Activated CD8-positive, alpha-beta memory T cell treated with anti-CD3 and anti-CD28 coated beads, Interleukin-2, amount 10 ng/mL, durations not matched to agents 7 days and 5 days (primary cell): ENCODE data around the gene ABCA13. TPM values are rescaled to one million over a fixed set of nuclear protein-coding genes. Genes with fewer than 3 reads are reported as not detected.

Experiments
- ATAC-seq: fragments of 150-1000 bp; cut with Tn5 transposase; one replicate; pipeline ENCODE4 v1.10.0; 2021; ENCODE audit warnings: moderate library complexity
- CTCF ChIA-PET: fragments of 350-600 bp; sonication (Branson Sonifier 250); formaldehyde crosslinking; loops from one replicate; lab custom pipeline; 2021; ENCODE audit warnings: antibody characterized with exemption; lab: Charles Lee
- DNase-seq: peaks from one replicate; pipeline ENCODE4 v3.0.0-alpha.2; 2020
- H3K27ac Mint-ChIP-seq: one replicate; pipeline ENCODE4 v1.8.0; 2021; ENCODE audit warnings: mild to moderate bottlenecking, mixed read lengths
- H3K27me3 Mint-ChIP-seq: one replicate; pipeline ENCODE4 v1.8.0; 2021; ENCODE audit warnings: mixed read lengths
- H3K36me3 Mint-ChIP-seq: one replicate; pipeline ENCODE4 v1.8.0; 2021; ENCODE audit warnings: mild to moderate bottlenecking, mixed read lengths
- H3K4me1 Mint-ChIP-seq: one replicate; pipeline ENCODE4 v1.8.0; 2021; ENCODE audit warnings: mixed read lengths
- H3K4me3 Mint-ChIP-seq: one replicate; pipeline ENCODE4 v1.8.0; 2021; ENCODE audit warnings: mild to moderate bottlenecking, moderate library complexity, mixed read lengths
- H3K9me3 Mint-ChIP-seq: one replicate; pipeline ENCODE4 v1.8.0; 2022; ENCODE audit warnings: low read depth, mixed read lengths
- total RNA-seq, 2 experiments: library from RNA; stranded (reverse); gene quantifications; one replicate each; pipeline ENCODE4 v1.2.3, GENCODE V29; 2021

The ABCA13 gene
- total RNA-seq, 2 experiments from 2014 or later: 0.05 to 0.06 TPM

DNA sequence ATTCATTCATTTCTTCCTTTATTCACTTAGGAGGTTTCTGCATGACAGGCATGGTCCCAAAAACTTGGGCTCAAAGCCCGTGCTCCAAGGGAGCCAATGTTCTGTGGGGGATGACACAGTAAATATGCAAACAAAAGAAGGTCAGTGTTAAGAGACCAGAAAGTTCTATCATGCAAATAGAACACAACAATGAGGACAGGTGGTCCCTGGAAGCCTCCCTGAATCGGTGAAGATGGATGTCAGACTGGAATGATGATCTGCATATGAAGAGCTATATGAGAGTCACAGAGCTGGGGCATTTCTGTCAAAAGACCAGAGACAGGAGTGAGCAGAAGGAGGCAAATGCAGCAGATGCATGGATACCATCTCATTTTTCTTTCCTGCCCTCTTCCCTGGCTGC, 129.0 kb downstream of the ABCA13 start:
- Mint-ChIP-seq H3K9me3 (no peaks in the 10 kb centered on the region), H3K4me3 (no peak overlapping the region), H3K27me3 (peaks cover 9% of the 10 kb centered on the region), H3K27ac (no peak overlapping the region), H3K4me1 (peaks cover 15% of the 10 kb centered on the region), H3K36me3 (no peaks in the 10 kb centered on the region)
- DNase-seq: no peak
- CTCF ChIA-PET: interaction anchor here (1.3 kb wide), 1 partner anchor 27 kb away, joined by 5 read pairs; no protein-coding TSS in a partner anchor
- no peak for ATAC-seq

DNA sequence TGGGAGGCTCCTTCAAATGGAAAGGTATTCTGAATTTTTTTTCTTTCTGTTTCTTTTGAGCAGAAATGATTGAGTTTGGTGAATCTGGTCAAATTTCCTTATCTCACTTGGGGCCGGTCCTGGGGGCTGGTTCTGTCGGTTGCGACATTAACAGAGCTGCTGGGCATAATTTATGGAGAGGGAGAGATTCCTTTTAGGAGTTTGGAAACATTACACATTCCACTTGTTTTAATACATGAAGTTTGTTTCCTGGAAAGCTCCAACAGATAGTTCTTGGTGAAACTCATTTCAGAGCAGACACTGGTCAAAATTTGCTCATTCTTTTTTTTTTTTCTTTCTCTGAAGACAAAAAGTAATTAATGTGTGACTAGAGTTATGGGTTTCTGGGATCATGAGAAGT, 129.9 kb downstream of the ABCA13 start:
- CTCF ChIA-PET: no interaction called here
- Mint-ChIP-seq H3K27ac (no peak overlapping the region), H3K36me3 (no peaks in the 10 kb centered on the region), H3K4me3 (no peak overlapping the region), H3K27me3 (peaks cover 5% of the 10 kb centered on the region), H3K4me1 (peaks cover 15% of the 10 kb centered on the region), H3K9me3 (no peaks in the 10 kb centered on the region)
- ATAC-seq (no peak), DNase-seq (no peak)

DNA sequence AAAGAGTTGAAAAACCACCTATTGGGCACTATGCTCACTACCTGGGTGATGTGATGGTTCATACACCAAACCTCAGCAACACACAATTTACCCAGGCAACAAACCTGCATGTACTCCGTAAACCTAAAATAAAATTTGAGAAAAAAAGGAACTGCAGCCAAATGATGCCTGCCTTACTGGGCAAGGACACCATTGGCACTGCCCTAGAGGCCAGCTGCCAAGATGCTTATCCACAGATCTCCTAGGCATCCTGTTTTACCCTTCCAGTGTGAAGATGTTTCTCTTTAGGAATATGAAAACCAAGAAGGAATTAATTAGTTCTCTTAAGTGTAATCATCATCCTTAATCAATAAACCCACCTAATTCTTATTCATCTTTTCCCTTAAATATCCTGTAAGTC, 133.4 kb downstream of the ABCA13 start:
- H3K27me3 Mint-ChIP-seq: peaks cover 3% of the 10 kb centered on the region
- H3K9me3 Mint-ChIP-seq: no peaks in the 10 kb centered on the region
- no peak for DNase-seq
- H3K36me3 Mint-ChIP-seq: no peaks in the 10 kb centered on the region
- no peak overlapping the region for H3K4me3 Mint-ChIP-seq
- H3K4me1 Mint-ChIP-seq: peaks cover 2% of the 10 kb centered on the region
- CTCF ChIA-PET: no interaction called here
- no peak for ATAC-seq
- H3K27ac Mint-ChIP-seq: no peak overlapping the region

DNA sequence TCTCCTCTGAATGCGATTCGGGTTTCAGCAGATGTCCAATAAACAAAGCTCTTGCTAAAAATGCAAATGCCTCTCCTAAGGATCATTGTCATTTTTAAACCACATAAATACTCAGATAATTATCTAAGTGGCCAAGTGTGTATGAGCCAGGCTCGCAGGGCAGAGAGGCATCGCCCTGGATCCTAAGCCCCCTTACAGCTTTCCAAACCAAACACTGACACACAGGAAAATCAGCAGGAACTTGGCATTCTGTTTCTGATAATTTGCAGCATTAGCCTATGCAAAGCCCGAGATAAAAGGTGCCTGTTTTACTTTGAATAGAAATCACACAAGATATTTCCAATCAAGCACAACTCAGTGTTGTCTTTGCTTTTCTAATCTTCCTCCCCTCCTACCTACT, 134.4 kb downstream of the ABCA13 start:
- Mint-ChIP-seq H3K27me3 (peaks cover 3% of the 10 kb centered on the region), H3K4me3 (no peak overlapping the region), H3K4me1 (no peaks in the 10 kb centered on the region), H3K27ac (no peak overlapping the region), H3K9me3 (no peaks in the 10 kb centered on the region), H3K36me3 (no peaks in the 10 kb centered on the region)
- CTCF ChIA-PET: no interaction called here
- ATAC-seq: no peak
- no peak for DNase-seq

DNA sequence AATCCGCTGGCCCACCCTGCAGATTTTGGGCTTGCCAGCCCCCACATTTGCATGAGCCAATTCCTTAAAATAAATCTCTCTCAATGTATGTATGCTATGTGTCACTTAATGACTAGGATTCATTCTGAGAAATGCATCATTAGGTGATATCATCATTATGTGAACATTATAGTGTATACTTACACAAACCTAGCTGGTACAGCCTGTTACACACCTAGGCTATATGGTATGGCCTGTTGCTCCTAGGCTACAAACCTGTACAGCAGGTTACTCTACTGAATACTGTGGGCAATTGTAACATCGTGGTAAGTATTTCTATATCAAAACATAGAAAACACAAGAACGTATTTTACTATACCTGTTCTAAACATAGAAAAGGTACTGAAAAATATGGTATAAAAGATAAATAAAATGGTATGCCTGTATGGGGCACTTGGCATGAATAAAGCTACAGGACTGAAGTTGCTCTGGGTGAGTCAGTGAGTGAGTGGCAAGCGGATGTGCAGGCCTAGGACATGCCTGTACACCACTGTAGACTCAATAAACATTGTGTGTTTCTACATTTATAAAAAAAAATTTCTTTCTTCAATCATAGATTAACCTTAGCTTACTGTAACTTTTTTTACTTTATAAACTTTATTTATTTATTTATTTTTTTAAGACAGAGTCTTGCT, 135.9 kb downstream of the ABCA13 start:
- Mint-ChIP-seq H3K36me3 (no peaks in the 10 kb centered on the region), H3K9me3 (no peaks in the 10 kb centered on the region), H3K4me3 (no peak overlapping the region), H3K27ac (no peak overlapping the region), H3K4me1 (no peaks in the 10 kb centered on the region), H3K27me3 (no peaks in the 10 kb centered on the region)
- DNase-seq: no peak
- CTCF ChIA-PET: no interaction called here
- no peak for ATAC-seq

DNA sequence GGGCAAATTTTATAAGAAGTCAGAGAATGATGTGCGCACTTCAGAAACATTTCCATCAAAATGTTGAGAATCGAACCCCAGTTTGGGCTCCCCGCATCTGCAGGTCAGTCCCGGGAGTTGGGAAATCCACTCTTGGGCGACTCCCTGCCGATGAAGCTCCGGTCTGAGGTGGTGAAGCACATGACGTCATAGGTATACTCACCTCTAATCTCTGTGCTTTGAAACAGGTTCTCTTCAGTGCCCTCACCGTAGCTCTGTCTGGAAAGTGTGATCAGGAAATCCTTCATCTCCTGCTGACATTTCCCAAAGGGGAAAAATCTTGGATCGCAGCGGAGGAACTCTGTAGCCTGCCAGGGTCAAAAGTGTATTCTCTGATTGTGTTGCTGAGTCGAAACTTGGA, 138.5 kb downstream of the ABCA13 start:
- H3K4me3 Mint-ChIP-seq: no peak overlapping the region
- CTCF ChIA-PET: no interaction called here
- no peaks in the 10 kb centered on the region for H3K4me1 Mint-ChIP-seq
- H3K27ac Mint-ChIP-seq: no peak overlapping the region
- no peaks in the 10 kb centered on the region for H3K36me3 Mint-ChIP-seq
- DNase-seq (no peak), ATAC-seq (no peak)
- no peaks in the 10 kb centered on the region for H3K27me3 Mint-ChIP-seq
- H3K9me3 Mint-ChIP-seq: no peaks in the 10 kb centered on the region

DNA sequence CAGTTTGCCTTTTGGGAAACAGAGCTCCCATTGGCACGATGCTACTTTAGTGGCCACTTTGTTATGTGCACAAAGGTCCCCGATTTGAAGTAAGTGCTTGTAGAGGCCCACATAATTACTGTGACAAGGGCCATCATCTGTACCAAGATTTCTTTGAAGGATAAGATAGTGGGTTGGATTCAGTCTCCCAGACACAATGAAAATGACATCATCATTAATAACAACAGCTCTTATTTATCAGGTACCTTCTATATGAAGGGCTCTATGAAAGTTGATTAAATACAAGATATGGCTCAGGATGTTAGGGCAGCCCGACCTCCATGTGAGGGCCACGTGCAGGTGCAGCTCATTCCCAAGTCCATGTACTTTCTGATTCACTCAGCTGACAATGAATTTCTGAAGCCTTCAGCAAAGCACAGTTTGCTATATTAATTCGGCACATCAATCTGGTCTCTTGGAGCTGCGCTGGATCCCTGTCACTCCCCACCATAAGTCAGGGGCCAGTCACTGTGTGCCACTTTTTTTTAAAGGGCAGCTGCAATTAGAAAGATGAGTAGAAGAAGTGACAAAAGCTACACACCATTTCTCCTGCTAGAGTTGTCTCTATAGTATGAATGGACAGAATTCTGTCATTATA, 140.3 kb downstream of the ABCA13 start:
- CTCF ChIA-PET: no interaction called here
- ATAC-seq: no peak
- no peaks in the 10 kb centered on the region for H3K4me1 Mint-ChIP-seq
- no peaks in the 10 kb centered on the region for H3K27me3 Mint-ChIP-seq
- H3K36me3 Mint-ChIP-seq: no peaks in the 10 kb centered on the region
- DNase-seq: no peak
- no peaks in the 10 kb centered on the region for H3K9me3 Mint-ChIP-seq
- H3K27ac Mint-ChIP-seq: no peak overlapping the region
- no peak overlapping the region for H3K4me3 Mint-ChIP-seq

DNA sequence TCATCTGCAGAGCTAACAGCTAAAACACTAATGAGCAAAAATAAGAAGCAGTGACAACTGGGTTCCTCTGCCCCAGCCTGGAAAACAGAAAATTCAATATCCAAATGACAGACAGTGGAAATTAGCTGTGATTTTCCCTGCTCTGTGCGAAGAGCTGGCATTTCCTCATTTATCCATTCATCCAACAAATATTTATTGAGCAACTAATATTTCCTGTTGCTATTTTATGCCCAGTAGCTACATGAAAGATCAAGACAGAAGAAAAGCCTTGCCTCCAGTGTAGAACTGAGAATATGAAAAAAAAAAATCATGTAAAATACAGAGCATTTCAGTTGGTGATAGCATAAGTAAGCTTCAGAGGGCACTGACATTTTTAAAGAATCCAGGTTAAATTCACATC, 140.9 kb downstream of the ABCA13 start:
- no peaks in the 10 kb centered on the region for H3K9me3 Mint-ChIP-seq
- CTCF ChIA-PET: no interaction called here
- H3K27ac Mint-ChIP-seq: no peak overlapping the region
- no peak overlapping the region for H3K4me3 Mint-ChIP-seq
- ATAC-seq (no peak), DNase-seq (no peak)
- no peaks in the 10 kb centered on the region for H3K27me3 Mint-ChIP-seq
- no peaks in the 10 kb centered on the region for H3K36me3 Mint-ChIP-seq
- H3K4me1 Mint-ChIP-seq: no peaks in the 10 kb centered on the region

DNA sequence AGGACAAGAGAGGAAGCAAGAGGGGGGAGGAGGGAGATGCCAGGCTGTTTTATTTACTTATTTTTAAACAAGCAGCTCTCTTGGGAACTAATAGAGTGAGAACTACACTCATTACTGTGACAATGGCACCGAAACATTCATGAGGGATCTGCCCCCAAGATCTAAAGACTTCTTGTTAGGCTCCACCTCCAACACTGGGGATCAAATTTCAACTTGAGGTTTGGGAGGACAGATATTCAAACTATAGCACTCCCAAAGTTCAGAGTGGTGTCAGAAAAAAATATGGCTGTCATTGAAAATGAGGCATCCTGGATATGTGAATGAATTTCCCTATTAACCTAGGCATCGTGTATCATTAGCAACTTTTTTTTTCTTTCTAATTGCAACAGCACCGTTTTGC, 145.5 kb downstream of the ABCA13 start:
- H3K9me3 Mint-ChIP-seq: no peaks in the 10 kb centered on the region
- no peak for ATAC-seq
- no peak overlapping the region for H3K27ac Mint-ChIP-seq
- CTCF ChIA-PET: no interaction called here
- H3K4me3 Mint-ChIP-seq: no peak overlapping the region
- no peaks in the 10 kb centered on the region for H3K36me3 Mint-ChIP-seq
- no peaks in the 10 kb centered on the region for H3K27me3 Mint-ChIP-seq
- H3K4me1 Mint-ChIP-seq: no peaks in the 10 kb centered on the region
- DNase-seq: no peak

DNA sequence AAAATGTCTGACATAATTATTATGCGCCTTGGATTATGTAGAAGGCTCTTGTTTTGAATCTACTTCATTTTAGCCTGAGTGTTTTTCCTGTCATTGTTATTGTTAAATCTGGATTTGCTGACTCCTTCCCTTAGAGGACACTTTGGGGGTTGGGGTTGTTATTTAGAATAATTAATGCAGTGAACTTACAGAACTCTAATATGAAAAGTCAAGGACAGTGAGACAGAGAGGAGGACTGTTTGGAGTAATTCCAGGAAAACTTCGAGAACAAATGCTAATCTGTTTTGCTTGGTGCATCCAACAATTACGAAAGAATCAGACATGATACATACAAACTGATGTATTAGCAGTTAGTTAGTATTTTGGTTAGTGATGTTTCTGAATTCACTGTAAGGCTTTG, 146.1 kb downstream of the ABCA13 start:
- no peak overlapping the region for H3K4me3 Mint-ChIP-seq
- no peak overlapping the region for H3K27ac Mint-ChIP-seq
- no peaks in the 10 kb centered on the region for H3K4me1 Mint-ChIP-seq
- CTCF ChIA-PET: no interaction called here
- DNase-seq (no peak), ATAC-seq (no peak)
- no peaks in the 10 kb centered on the region for H3K9me3 Mint-ChIP-seq
- H3K27me3 Mint-ChIP-seq: no peaks in the 10 kb centered on the region
- no peaks in the 10 kb centered on the region for H3K36me3 Mint-ChIP-seq

DNA sequence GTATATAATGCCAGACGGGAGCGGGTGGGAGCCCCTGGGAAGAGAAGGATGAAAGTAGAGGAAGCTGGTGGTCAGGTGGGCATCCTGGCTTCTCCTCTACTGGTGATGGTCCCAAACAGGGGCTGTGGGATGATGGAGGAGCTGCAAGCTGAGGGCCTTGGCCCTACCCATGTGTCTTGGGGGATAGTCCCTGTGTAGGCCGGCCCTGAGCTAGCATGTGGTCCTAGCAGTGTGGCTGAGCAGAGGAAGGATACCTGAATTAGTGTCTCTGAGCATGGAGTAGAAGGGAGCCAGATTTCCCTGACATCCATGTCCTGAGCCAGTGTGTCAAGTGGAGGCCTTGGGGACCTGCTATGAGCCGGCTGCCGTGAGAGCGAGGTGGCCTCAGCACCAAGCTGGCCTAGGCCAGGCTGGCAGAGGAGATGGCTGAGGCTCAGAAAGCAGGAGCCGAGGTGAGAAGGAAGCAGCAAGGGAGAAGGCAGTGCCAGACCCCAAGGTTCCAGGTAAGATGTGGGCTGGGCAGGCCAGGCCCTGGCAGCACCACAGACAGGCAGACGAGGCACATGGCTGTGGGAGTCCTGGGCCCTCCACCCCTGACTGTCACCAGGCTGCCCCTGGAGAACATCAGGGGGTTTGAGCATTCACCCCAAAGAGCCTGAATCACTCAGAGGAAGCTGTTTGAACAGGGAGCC, 150.2 kb downstream of the ABCA13 start:
- Mint-ChIP-seq H3K27me3 (no peaks in the 10 kb centered on the region), H3K4me3 (no peak overlapping the region), H3K9me3 (peaks cover 5% of the 10 kb centered on the region), H3K27ac (no peak overlapping the region), H3K4me1 (no peaks in the 10 kb centered on the region), H3K36me3 (no peaks in the 10 kb centered on the region)
- no peak for DNase-seq
- CTCF ChIA-PET: no interaction called here
- ATAC-seq: no peak

DNA sequence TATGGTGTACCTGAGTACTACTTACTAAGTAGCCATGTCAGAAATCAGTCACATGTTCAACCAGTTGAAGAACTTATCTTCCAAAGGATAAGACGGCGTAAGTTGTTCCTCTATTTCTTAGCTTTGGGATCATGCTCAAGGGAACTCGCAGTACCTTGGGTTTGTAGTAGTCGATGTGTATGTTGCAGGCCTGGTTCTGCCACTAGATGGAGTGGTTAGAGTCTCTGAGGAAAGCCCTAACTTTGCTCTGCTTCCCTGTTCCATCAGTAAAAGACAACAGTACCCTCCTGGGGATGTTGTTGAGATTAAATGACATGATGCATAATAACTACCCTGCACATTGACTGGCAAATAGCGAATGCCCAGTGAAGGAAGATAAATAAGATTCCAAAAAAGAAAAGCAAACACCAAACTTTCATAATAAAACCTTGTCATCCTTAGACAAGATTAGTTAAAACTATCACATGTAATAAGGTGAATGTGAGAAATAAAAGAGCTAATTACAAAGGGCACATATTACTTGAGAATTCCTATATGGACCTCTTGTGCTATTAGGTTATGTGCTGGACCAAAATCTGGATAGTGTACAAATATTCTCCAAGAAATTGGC, 165.9 kb downstream of the ABCA13 start:
- no peaks in the 10 kb centered on the region for H3K4me1 Mint-ChIP-seq
- no peak for DNase-seq
- no peaks in the 10 kb centered on the region for H3K27me3 Mint-ChIP-seq
- H3K27ac Mint-ChIP-seq: no peak overlapping the region
- H3K9me3 Mint-ChIP-seq: no peaks in the 10 kb centered on the region
- H3K4me3 Mint-ChIP-seq: no peak overlapping the region
- CTCF ChIA-PET: no interaction called here
- ATAC-seq: no peak
- H3K36me3 Mint-ChIP-seq: no peaks in the 10 kb centered on the region

DNA sequence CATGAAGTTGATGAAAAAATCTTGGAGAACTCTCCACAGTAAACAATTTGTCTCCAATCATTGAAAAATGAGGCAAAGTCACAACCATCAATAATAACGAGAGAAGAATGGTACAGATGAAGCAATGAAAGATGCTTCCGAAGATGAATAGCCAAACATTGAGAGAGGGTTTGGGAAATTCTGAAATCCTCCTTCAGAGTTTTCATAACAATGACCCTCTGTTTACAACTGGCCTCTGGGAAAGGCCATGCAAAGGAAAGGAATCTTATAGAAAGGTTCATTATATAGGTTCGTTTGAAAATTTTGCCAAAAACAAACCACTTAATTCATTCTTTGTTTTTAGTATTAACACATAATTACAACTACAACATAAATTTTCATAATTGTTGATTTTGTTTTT, 166.5 kb downstream of the ABCA13 start:
- H3K27ac Mint-ChIP-seq: no peak overlapping the region
- H3K4me3 Mint-ChIP-seq: no peak overlapping the region
- H3K4me1 Mint-ChIP-seq: no peaks in the 10 kb centered on the region
- ATAC-seq: no peak
- DNase-seq: no peak
- CTCF ChIA-PET: no interaction called here
- H3K27me3 Mint-ChIP-seq: no peaks in the 10 kb centered on the region
- H3K9me3 Mint-ChIP-seq: no peaks in the 10 kb centered on the region
- no peaks in the 10 kb centered on the region for H3K36me3 Mint-ChIP-seq
